ENCODE measurements around the gene TNFRSF9. TPM values are rescaled to one million over a fixed set of nuclear protein-coding genes. Genes with fewer than 3 reads are reported as not detected.

TNFRSF9 gene
- total RNA-seq (0.20 and 1.2 TPM in 2 replicates), polyA plus RNA-seq (0.08 and 0.40 TPM in 2 replicates)

GRCh38 chr1:7940745-7941436 is at the start of gene TNFRSF9:
TSS of gene TNFRSF9 (minus strand) at chr1:7940839. CDS start at chr1:7939994, 845 bp downstream.
- Histone ChIP-seq H4K20me1 (ENCODE audit: insufficient read depth, poor library complexity, severe bottlenecking) (no peaks in the 10 kb centered on the region), H3K27ac (no peak within 1 kb of the TSS), H2AFZ (no peak within 1 kb of the TSS), H3K9me2 (replicated peaks; ENCODE audit: insufficient read depth) (no peaks in the 10 kb centered on the region), H3K9me3 (ENCODE audit: low read depth) (no peaks in the 10 kb centered on the region), H3K4me2 (peak within 1 kb of the TSS; percentile 24), H3K4me1 (ENCODE audit: insufficient read depth) (no peaks in the 10 kb centered on the region), H3K79me2 (no peaks in the 10 kb centered on the region), H3K4me3 (no peak within 1 kb of the TSS), H3K36me3 (replicated peaks; ENCODE audit: insufficient read depth, low read depth) (no peaks in the 10 kb centered on the region), H3K27me3 (peaks cover 47% of the 10 kb centered on the region)
- no peak for TF ChIP-seq EZH2 (IDR thresholded peaks at IDR 0.05; ENCODE audit: borderline replicate concordance)
- TF ChIP-seq EZH2phosphoT487 (IDR thresholded peaks at IDR 0.05; ENCODE audit: low read depth, severe bottlenecking, unreplicated experiment) = no peak
- TF ChIP-seq, protein P1, sequence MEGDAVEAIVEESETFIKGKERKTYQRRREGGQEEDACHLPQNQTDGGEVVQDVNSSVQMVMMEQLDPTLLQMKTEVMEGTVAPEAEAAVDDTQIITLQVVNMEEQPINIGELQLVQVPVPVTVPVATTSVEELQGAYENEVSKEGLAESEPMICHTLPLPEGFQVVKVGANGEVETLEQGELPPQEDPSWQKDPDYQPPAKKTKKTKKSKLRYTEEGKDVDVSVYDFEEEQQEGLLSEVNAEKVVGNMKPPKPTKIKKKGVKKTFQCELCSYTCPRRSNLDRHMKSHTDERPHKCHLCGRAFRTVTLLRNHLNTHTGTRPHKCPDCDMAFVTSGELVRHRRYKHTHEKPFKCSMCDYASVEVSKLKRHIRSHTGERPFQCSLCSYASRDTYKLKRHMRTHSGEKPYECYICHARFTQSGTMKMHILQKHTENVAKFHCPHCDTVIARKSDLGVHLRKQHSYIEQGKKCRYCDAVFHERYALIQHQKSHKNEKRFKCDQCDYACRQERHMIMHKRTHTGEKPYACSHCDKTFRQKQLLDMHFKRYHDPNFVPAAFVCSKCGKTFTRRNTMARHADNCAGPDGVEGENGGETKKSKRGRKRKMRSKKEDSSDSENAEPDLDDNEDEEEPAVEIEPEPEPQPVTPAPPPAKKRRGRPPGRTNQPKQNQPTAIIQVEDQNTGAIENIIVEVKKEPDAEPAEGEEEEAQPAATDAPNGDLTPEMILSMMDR (IDR thresholded peaks at IDR 0.05; ENCODE audit: poor library complexity) = no peak
- WGBS (ENCODE audit: low lambda C conversion rate, missing lambda C conversion rate) = 64% methylated on average over 14 of the region's 14 CpGs
- peak; percentile 61 for DNase-seq (ENCODE audit: low spot score)

GRCh38 chr1:7989762-7990428 is 49.3 kb upstream of the TNFRSF9 start:
- no peak overlapping the region for H3K4me2 ChIP-seq

GRCh38 chr1:7988576-7988975 is 47.9 kb upstream of the TNFRSF9 start:
- Histone ChIP-seq H3K9me3 (ENCODE audit: low read depth) (no peaks in the 10 kb centered on the region), H3K4me3 (no peak overlapping the region), H3K4me1 (ENCODE audit: insufficient read depth) (no peaks in the 10 kb centered on the region), H3K4me2 (no peak overlapping the region), H3K27ac (no peak overlapping the region), H3K9me2 (replicated peaks; ENCODE audit: insufficient read depth) (no peaks in the 10 kb centered on the region), H3K27me3 (no peaks in the 10 kb centered on the region), H3K36me3 (replicated peaks; ENCODE audit: insufficient read depth, low read depth) (no peaks in the 10 kb centered on the region), H4K20me1 (ENCODE audit: insufficient read depth, poor library complexity, severe bottlenecking) (no peaks in the 10 kb centered on the region), H2AFZ (no peak overlapping the region), H3K79me2 (no peaks in the 10 kb centered on the region)
- TF ChIP-seq, protein P1 (IDR thresholded peaks at IDR 0.05; ENCODE audit: poor library complexity) = no peak
- TF ChIP-seq EZH2 (IDR thresholded peaks at IDR 0.05; ENCODE audit: borderline replicate concordance) (no peak), EZH2phosphoT487 (IDR thresholded peaks at IDR 0.05; ENCODE audit: low read depth, severe bottlenecking, unreplicated experiment) (no peak)
- DNase-seq (ENCODE audit: low spot score) = no peak
- WGBS (ENCODE audit: low lambda C conversion rate, missing lambda C conversion rate) = 80% methylated on average over 1 of the region's 1 CpG

More at GRCh38 chr1:7989762-7990428, 49.3 kb upstream of the TNFRSF9 start:
- Histone ChIP-seq H3K27me3 (no peaks in the 10 kb centered on the region), H3K9me2 (replicated peaks; ENCODE audit: insufficient read depth) (no peaks in the 10 kb centered on the region), H3K36me3 (replicated peaks; ENCODE audit: insufficient read depth, low read depth) (no peaks in the 10 kb centered on the region), H4K20me1 (ENCODE audit: insufficient read depth, poor library complexity, severe bottlenecking) (no peaks in the 10 kb centered on the region), H3K79me2 (no peaks in the 10 kb centered on the region), H3K9me3 (ENCODE audit: low read depth) (no peaks in the 10 kb centered on the region), H3K4me3 (no peak overlapping the region), H3K27ac (no peak overlapping the region), H2AFZ (no peak overlapping the region), H3K4me1 (ENCODE audit: insufficient read depth) (no peaks in the 10 kb centered on the region)
- no peak for DNase-seq (ENCODE audit: low spot score)
- 50% methylated on average over 1 of the region's 2 CpGs for WGBS (ENCODE audit: low lambda C conversion rate, missing lambda C conversion rate)
- no peak for TF ChIP-seq EZH2phosphoT487 (IDR thresholded peaks at IDR 0.05; ENCODE audit: low read depth, severe bottlenecking, unreplicated experiment)
- no peak for TF ChIP-seq EZH2 (IDR thresholded peaks at IDR 0.05; ENCODE audit: borderline replicate concordance)

DNA sequence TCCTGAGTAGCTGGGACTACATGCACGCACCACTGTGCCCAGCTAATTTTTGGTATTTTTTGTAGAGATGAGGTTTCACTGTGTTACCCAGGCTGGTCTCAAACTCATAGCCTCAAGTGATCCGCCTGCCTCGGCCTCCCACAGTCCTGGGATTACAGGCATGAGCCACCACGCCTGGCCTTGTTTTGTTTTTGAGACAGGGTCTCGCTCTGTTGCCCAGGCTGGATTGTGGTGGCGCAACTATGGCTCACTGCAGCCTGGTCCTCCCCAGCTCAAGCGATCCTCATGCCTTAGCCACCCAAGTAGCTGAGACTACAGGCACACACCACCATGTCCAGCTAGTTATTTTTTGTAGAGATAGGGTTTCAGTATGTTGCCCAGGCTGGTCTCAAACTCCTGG is 46.9 kb upstream of the TNFRSF9 start:
- Histone ChIP-seq H3K9me2 (replicated peaks; ENCODE audit: insufficient read depth) (no peaks in the 10 kb centered on the region), H2AFZ (no peak overlapping the region), H3K4me2 (no peak overlapping the region), H3K27ac (no peak overlapping the region), H3K4me3 (no peak overlapping the region), H3K79me2 (peaks cover 5% of the 10 kb centered on the region), H3K36me3 (replicated peaks; ENCODE audit: insufficient read depth, low read depth) (no peaks in the 10 kb centered on the region), H3K9me3 (ENCODE audit: low read depth) (no peaks in the 10 kb centered on the region), H3K4me1 (ENCODE audit: insufficient read depth) (no peaks in the 10 kb centered on the region), H4K20me1 (ENCODE audit: insufficient read depth, poor library complexity, severe bottlenecking) (no peaks in the 10 kb centered on the region), H3K27me3 (no peaks in the 10 kb centered on the region)
- DNase-seq (ENCODE audit: low spot score) = no peak
- WGBS (ENCODE audit: low lambda C conversion rate, missing lambda C conversion rate) = 97% methylated on average over 7 of the region's 7 CpGs
- no peak for TF ChIP-seq EZH2phosphoT487 (IDR thresholded peaks at IDR 0.05; ENCODE audit: low read depth, severe bottlenecking, unreplicated experiment)
- no peak for TF ChIP-seq EZH2 (IDR thresholded peaks at IDR 0.05; ENCODE audit: borderline replicate concordance)
- TF ChIP-seq, protein P1 (IDR thresholded peaks at IDR 0.05; ENCODE audit: poor library complexity) = no peak

Measured in hepatocyte (in vitro differentiated cells).